ENCODE data around the gene STAT5B.
"Not testable (repeated sequence)": the region's sequence is repeated elsewhere in the genome, so short reads cannot be mapped to it uniquely, and the experiment has no call there.

Gene STAT5B

GRCh38 chr17:42276359-42276608, at the start of gene STAT5B:
Gene STAT5B, minus strand, starts transcription at chr17:42276391. Its CDS starts 44,264 bp downstream, at chr17:42232127.
- peak; percentile 30 for DNase-seq

DNA sequence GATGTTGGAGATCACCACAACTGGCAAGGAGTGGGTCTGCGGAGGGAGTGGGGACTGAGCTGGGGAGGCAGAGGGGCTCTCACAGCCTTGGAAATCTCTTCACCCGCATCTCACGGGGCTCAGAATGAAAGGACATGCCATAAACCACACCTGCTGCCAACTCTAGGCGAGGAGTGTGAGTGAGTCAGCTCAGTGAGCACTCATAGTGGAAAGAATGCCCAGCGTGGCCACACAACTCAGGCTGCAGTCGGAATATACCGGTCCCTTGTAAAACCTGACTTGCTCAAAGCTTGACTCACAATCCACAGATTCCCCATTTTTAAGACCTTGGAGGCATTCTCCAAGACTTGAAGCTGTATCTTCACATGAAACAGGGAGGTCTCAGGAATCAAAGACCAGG, 48.8 kb upstream of the STAT5B start:
- peak; percentile 90 for DNase-seq

GRCh38 chr17:42323268-42323773, 47.1 kb upstream of the STAT5B start:
- no peak for DNase-seq

GRCh38 chr17:42322382-42323267, 46.4 kb upstream of the STAT5B start:
- peak; percentile 94 for DNase-seq

DNA sequence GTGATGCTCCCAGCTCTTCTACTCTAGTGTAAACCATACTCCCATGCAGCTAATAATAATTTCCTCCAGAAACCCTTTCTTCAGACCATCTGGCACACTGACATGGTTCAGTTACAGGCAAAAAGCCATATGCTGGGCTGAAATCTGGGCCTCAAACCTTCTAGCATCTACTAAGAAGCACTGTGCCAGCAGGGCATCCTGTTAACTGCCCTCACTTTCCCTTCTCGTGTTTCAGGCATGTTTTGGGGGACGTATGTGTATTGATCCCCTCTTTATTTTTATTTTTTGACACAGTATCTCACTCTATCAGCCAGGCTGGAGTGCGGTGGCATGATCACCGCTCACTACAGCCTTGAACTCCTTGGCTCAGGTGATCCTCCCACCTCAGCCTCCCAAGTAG, 45.4 kb upstream of the STAT5B start:
- DNase-seq, result no peak

DNA sequence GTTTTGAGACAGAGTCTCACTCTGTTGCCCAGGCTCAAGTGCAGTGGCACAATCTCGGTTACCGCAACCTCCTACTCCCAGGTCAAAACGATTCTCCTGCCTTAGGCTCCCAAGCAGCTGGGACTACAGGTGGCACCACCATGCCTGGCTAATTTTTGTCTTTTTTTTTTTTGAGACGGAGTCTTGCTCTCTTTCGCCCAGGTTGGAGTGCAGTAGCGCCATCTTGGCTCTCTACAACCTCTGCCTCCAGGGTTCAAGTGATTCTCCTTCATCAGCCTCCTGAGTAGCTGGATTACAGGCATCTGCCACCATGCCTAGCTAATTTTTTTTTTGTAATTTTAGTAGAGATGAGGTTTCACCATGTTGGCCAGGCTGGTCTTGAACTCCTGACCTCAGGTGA, 41.8 kb upstream of the STAT5B start:
- not testable (repeated sequence) for DNase-seq

GRCh38 chr17:42317266-42317845, 41.2 kb upstream of the STAT5B start:
- DNase-seq, result no peak

GRCh38 chr17:42316755-42317154, 40.6 kb upstream of the STAT5B start:
- no peak for DNase-seq

GRCh38 chr17:42315402-42316156, 39.4 kb upstream of the STAT5B start:
- no peak for DNase-seq

GRCh38 chr17:42313773-42314566, 37.8 kb upstream of the STAT5B start:
- DNase-seq, result no peak

DNA sequence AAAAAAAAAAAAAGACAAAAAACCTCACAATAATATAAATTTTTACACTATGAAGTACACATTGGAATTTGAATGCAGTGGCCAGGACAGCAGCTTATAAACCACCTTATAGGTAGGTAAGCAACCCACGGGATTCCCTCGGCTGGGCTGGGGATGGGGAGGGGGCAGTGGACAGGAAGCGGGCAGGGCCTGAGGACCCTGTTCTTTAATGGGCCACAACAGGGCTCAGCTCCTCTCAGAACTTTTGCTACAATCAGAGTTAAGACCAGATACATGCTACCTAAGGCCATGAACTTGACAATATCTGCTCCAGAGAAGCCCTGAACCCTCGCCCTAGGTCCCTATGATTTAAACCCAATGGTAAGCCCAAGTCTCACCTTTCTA, 37.2 kb upstream of the STAT5B start:
- no peak for DNase-seq

- DNase-seq, result peak; percentile 61
Measured at GRCh38 chr17:42312285-42313130, 36.3 kb upstream of the STAT5B start.

DNA sequence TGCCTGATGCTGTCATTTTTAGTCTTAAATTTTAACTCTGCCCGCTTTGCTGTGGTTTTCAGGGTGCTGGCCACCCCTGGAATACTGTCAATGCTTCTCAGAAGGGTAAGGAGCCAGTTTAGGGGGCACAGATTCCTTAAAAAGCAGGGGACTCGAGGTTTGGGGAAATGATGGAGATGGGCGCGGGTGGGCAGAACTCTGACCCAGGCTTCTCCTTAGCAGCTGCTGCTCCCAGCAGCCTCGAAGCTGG, 35.8 kb upstream of the STAT5B start:
- no peak for DNase-seq

GRCh38 chr17:42311240-42312034, 35.2 kb upstream of the STAT5B start:
- peak; percentile 64 for DNase-seq

DNA sequence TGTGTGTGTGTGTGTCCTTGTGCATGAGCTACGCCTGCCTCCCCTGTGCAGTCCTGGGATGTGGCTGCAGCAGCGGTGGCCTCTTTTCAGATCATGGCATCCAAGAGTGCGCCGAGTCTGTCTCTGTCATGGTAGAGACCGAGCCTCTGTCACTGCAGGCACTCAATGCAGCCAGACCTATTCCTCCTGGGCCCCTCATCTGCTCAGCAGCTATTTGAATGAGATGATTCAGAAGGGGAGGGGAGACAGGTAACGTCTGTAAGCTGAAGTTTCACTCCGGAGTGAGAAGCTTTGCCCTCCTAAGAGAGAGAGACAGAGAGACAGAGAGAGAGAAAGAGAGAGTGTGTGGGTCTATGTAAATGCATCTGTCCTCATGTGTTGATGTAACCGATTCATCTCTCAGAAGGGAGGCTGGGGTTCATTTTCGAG, 34.6 kb upstream of the STAT5B start:
- no peak for DNase-seq

DNA sequence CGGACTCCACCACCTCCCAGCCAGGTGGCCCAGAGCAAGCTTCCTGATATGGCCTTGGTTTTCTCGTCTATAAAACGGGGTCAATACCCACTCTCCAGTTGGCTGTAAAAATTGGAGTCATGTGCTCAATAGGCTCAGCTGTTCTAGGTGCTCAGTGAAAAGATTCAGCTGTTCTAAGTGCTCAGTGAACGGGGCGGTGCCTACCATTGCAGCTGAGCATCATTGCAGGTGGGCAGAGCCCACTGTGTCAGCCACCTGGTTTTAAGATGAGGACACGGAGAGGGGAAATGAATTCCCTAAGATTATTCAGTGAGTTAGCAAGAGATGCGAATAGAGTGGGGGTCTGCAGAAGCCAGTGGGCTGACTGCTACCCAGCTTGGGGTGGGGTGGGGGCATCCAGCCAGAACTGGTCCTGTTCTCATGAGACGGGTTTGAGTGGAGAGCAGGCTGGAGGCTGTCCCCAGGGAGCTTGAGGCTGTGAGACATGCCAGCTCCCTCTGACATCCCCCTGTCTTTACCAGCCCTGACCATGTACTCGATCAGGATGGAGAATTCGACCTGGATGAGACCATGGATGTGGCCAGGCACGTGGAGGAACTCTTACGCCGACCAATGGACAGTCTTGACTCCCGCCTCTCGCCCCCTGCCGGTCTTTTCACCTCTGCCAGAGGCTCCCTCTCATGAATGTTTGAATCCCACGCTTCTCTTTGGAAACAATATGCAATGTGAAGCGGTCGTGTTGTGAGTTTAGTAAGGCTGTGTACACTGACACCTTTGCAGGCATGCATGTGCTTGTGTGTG, 34.0 kb upstream of the STAT5B start:
- DNase-seq, result no peak

- no peak for DNase-seq
Measured at GRCh38 chr17:42309142-42309541, 33.0 kb upstream of the STAT5B start.

GRCh38 chr17:42308446-42308845, 32.3 kb upstream of the STAT5B start:
- DNase-seq, result no peak

- DNase-seq, result no peak
Measured at GRCh38 chr17:42307362-42307927, 31.3 kb upstream of the STAT5B start.

DNA sequence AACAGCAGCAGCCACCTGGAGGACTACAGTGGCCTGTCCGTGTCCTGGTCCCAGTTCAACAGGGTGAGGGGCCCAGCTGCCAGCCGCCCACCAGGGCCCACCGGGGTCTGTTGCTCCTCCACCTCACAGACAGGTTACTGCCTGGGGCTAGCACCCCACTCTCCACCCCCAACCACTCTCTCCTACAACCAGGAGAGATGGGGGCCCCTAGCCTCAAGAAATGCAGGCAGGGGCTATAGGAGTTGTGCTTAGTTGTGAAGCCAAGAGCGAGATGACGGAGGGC, 30.1 kb upstream of the STAT5B start:
- no peak for DNase-seq
